Esophagus muscularis mucosa (tissue), 4 donors: ENCODE data around the gene HCAR3. TPM values are rescaled to one million over a fixed set of nuclear protein-coding genes. Genes with fewer than 3 reads are reported as not detected.

Source experiments
- DNase-seq: peaks from one replicate; pipeline ENCODE4 v3.0.0-alpha.2; 2017; ENCODE audit errors: extremely low spot score
- H3K27ac ChIP-seq, 4 donors: fragments of 200-600 bp; sonication (generic); replicated peaks in 1 of 4; 1 replicate in 3 of 4; 2 replicates in 1 of 4; pipeline ENCODE4 v1.5.1; 2016 to 2019; ENCODE audit warnings: mild to moderate bottlenecking in 1 of 4
- H3K27me3 ChIP-seq, 4 donors: fragments of 200-600 bp; sonication (generic); one replicate each; pipeline versions ENCODE4 v1.5.1 to v1.6.0; 2016 to 2019
- H3K36me3 ChIP-seq, 4 donors: fragments of 200-600 bp; sonication (generic); one replicate each; pipeline ENCODE4 v1.5.1; 2016 to 2019
- H3K4me1 ChIP-seq, 4 donors: fragments of 200-600 bp; sonication (generic); one replicate each; pipeline ENCODE4 v1.5.1; 2016 to 2019
- H3K4me3 ChIP-seq, 4 donors: fragments of 200-600 bp; sonication (generic); 1 replicate in 2 of 4; 2 replicates in 2 of 4; pipeline ENCODE4 v1.5.1; 2016 to 2019; ENCODE audit warnings: mild to moderate bottlenecking in 4 of 4, moderate library complexity in 1 of 4
- H3K9me3 ChIP-seq, 4 donors: fragments of 200-600 bp; sonication (generic); 1 replicate in 3 of 4; 2 replicates in 1 of 4; pipeline ENCODE4 v1.5.1; 2016 to 2019
- CTCF ChIP-seq, 3 experiments: fragments of 200-600 bp in 2 of 3; fragments of 450-650 bp in 1 of 3; sonication (generic) in 2 of 3; IDR thresholded peaks; one replicate each; pipeline ENCODE4 v1.5.1; 2017 to 2019; ENCODE audit warnings: antibody characterized with exemption in 3 of 3, mild to moderate bottlenecking in 2 of 3, moderate library complexity in 1 of 3
- EP300 ChIP-seq: sonication (generic); formaldehyde crosslinking; IDR thresholded peaks from one replicate; pipeline ENCODE4 v1.6.1; 2017; ENCODE audit warnings: antibody characterized with exemption
- POLR2A ChIP-seq: fragments of 450-650 bp; IDR thresholded peaks from one replicate; pipeline ENCODE4 v1.6.1; 2017; ENCODE audit warnings: antibody characterized with exemption, moderate library complexity, mild to moderate bottlenecking, low read depth
- POLR2AphosphoS5 ChIP-seq, 2 donors: sonication (generic); formaldehyde crosslinking; IDR thresholded peaks; one replicate each; pipeline ENCODE4 v1.6.1; 2017; ENCODE audit warnings: antibody characterized with exemption in 2 of 2
- WGBS: methylation state at CpG from one replicate; pipeline ENCODE4 v1.1.5; 2018; 5-methylcytosine and 5-hydroxymethylcytosine counted together
- intact Hi-C: fragments of 100-400 bp; cut with DNase I; formaldehyde crosslinking; loops from one replicate; pipeline ENCODE4 v1.15.1; 2023
- total RNA-seq, 4 donors: library from RNA; depleted of rRNA; stranded (reverse); fragments of >200 nt; gene quantifications; one replicate each; pipeline versions ENCODE4 v1.1.0 to v1.2.1, GENCODE V29; 2016

HCAR3 gene
- total RNA-seq, 4 donors from 2014 or later = 0.50 TPM; not detected in 3

- peaks cover 0 to 8% (median 6%) of the 10 kb centered on the region in 4 donors for H3K36me3 ChIP-seq
- no peak for DNase-seq
- TF ChIP-seq POLR2AphosphoS5 (IDR thresholded peaks at IDR 0.05) = no peak
- H3K9me3 ChIP-seq = no peaks in the 10 kb centered on the region
- 85% methylated on average over 6 of the region's 6 CpGs for WGBS
- no peak overlapping the region for H3K27ac ChIP-seq
- no peak overlapping the region for H3K4me3 ChIP-seq
- H3K4me1 ChIP-seq = peaks cover 15 to 23% (median 21%) of the 10 kb centered on the region in 4 donors
- no peaks in the 10 kb centered on the region for H3K27me3 ChIP-seq
- intact Hi-C loops = loop anchor here (10.0 kb wide), 2 partner anchors 115 to 225 kb away; partner anchors contain the start of genes KNTC1 and RSRC2
These were observed 33.1 kb upstream of the HCAR3 start for GRCh38 chr12:122749569-122750332.

GRCh38 chr12:122747224-122748135, 30.9 kb upstream of the HCAR3 start:
- Histone ChIP-seq H3K36me3 (no peaks in the 10 kb centered on the region), H3K27me3 (no peaks in the 10 kb centered on the region), H3K9me3 (no peaks in the 10 kb centered on the region), H3K27ac (no peak overlapping the region), H3K4me1 (peaks cover 5 to 8% (median 6%) of the 10 kb centered on the region in 4 donors), H3K4me3 (no peak overlapping the region)
- TF ChIP-seq CTCF (IDR thresholded peaks at IDR 0.05) = no peak
- TF ChIP-seq POLR2A = no peak
- no peak for TF ChIP-seq EP300
- TF ChIP-seq POLR2AphosphoS5 (IDR thresholded peaks at IDR 0.05) = no peak
- DNase-seq = no peak
- intact Hi-C loops = no loop called here
- WGBS = 80% methylated on average over 9 of the region's 9 CpGs

GRCh38 chr12:122743895-122744525, 27.4 kb upstream of the HCAR3 start:
- Histone ChIP-seq H3K4me1 (no peaks in the 10 kb centered on the region), H3K36me3 (no peaks in the 10 kb centered on the region), H3K27me3 (no peaks in the 10 kb centered on the region), H3K9me3 (no peaks in the 10 kb centered on the region), H3K4me3 (no peak overlapping the region), H3K27ac (no peak overlapping the region)
- intact Hi-C loops = no loop called here
- no peak for DNase-seq
- TF ChIP-seq POLR2A (no peak), CTCF (IDR thresholded peaks at IDR 0.05) (no peak), EP300 (no peak), POLR2AphosphoS5 (IDR thresholded peaks at IDR 0.05) (no peak)
- WGBS = 86% methylated on average over 7 of the region's 7 CpGs

- no peak overlapping the region for H3K27ac ChIP-seq
- WGBS = 95% methylated on average over 7 of the region's 7 CpGs
- intact Hi-C loops = no loop called here
- DNase-seq = no peak
- no peaks in the 10 kb centered on the region for H3K36me3 ChIP-seq
- H3K27me3 ChIP-seq = no peaks in the 10 kb centered on the region
- no peak overlapping the region for H3K4me3 ChIP-seq
- no peaks in the 10 kb centered on the region for H3K4me1 ChIP-seq
- H3K9me3 ChIP-seq = no peaks in the 10 kb centered on the region
- TF ChIP-seq POLR2A (no peak), CTCF (IDR thresholded peaks at IDR 0.05) (no peak), EP300 (no peak), POLR2AphosphoS5 (IDR thresholded peaks at IDR 0.05) (no peak)
These were observed 23.7 kb upstream of the HCAR3 start for GRCh38 chr12:122740351-122740750.

GRCh38 chr12:122738571-122738970, 22.0 kb upstream of the HCAR3 start:
- 87% methylated on average over 7 of the region's 7 CpGs for WGBS
- TF ChIP-seq POLR2AphosphoS5 (IDR thresholded peaks at IDR 0.05) = no peak
- TF ChIP-seq CTCF (IDR thresholded peaks at IDR 0.05) = no peak
- TF ChIP-seq POLR2A = no peak
- no peak for TF ChIP-seq EP300
- H3K27me3 ChIP-seq = no peaks in the 10 kb centered on the region
- H3K36me3 ChIP-seq = no peaks in the 10 kb centered on the region
- H3K4me3 ChIP-seq = no peak overlapping the region
- no peak for DNase-seq
- H3K9me3 ChIP-seq = no peaks in the 10 kb centered on the region
- H3K27ac ChIP-seq = no peak overlapping the region
- no peaks in the 10 kb centered on the region for H3K4me1 ChIP-seq
- intact Hi-C loops = no loop called here
